IMR-90 (cell line): ENCODE data around the gene GABRA6. TPM values are rescaled to one million over a fixed set of nuclear protein-coding genes. Genes with fewer than 3 reads are reported as not detected.

Experiments
- ATAC-seq: fragments of 200-7000 bp; cut with Tn5 transposase; 2 replicates; pipeline ENCODE4 v1.9.1; 2020; ENCODE audit warnings: low read depth, mild to moderate bottlenecking, moderate library complexity
- BruUV-seq: library from RNA; stranded (reverse); fragments of 400-500 nt; replicated peaks from 2 replicates; lab custom pipeline; 2021; lab: Mats Ljungman, UMichigan
- CTCF ChIA-PET: fragments of 300-600 bp; formaldehyde crosslinking; extraction: SDS; loops from one replicate; lab custom pipeline; 2021; ENCODE audit warnings: antibody characterized with exemption; lab: Yijun Ruan, JAX
- POLR2A ChIA-PET: fragments of 300-600 bp; sonication (Branson Sonifier 250); formaldehyde crosslinking; loops from one replicate; lab custom pipeline; 2022; ENCODE audit warnings: antibody characterized with exemption; ENCODE audit not compliant: unreplicated experiment; lab: Charles Lee
- DNase-seq: peaks from one replicate; pipeline ENCODE4 v3.0.0; 2013
- H2AFZ ChIP-seq: replicated peaks from 2 replicates; pipeline ENCODE3; 2013; ENCODE audit warnings: low read length, mild to moderate bottlenecking; ENCODE audit not compliant: poor library complexity
- H2AK5ac ChIP-seq: 2 replicates; pipeline ENCODE4 v1.6.1; 2013; ENCODE audit warnings: low read depth, low read length, inconsistent platforms
- H2AK9ac ChIP-seq: replicated peaks from 2 replicates; pipeline ENCODE3; 2013; ENCODE audit warnings: mild to moderate bottlenecking, low read depth, low read length, moderate library complexity; ENCODE audit not compliant: poor library complexity
- H2BK120ac ChIP-seq: 2 replicates; pipeline ENCODE4 v1.6.1; 2013; ENCODE audit warnings: low read depth, low read length, inconsistent platforms
- H2BK15ac ChIP-seq: 3 replicates; pipeline ENCODE4 v1.6.1; 2013; ENCODE audit warnings: low read depth, low read length, inconsistent platforms
- H2BK20ac ChIP-seq: 2 replicates; pipeline ENCODE4 v1.6.1; 2013; ENCODE audit warnings: low read depth, mild to moderate bottlenecking, inconsistent platforms, low read length, moderate library complexity
- H2BK5ac ChIP-seq: 2 replicates; pipeline ENCODE4 v1.6.1; 2013; ENCODE audit warnings: mild to moderate bottlenecking, low read depth, low read length, inconsistent platforms; ENCODE audit not compliant: poor library complexity, severe bottlenecking
- H3K14ac ChIP-seq: replicated peaks from 2 replicates; pipeline ENCODE4 v1.6.1; 2013; ENCODE audit warnings: low read depth, low read length, inconsistent platforms
- H3K18ac ChIP-seq: 2 replicates; pipeline ENCODE4 v1.6.1; 2013; ENCODE audit warnings: low read depth, low read length, control low read depth
- H3K23ac ChIP-seq: 2 replicates; pipeline ENCODE4 v1.6.1; 2013; ENCODE audit warnings: low read depth, low read length, inconsistent platforms
- H3K27ac ChIP-seq: 2 replicates; pipeline ENCODE4 v1.5.1; 2013; ENCODE audit warnings: mild to moderate bottlenecking, control low read depth, low read length; ENCODE audit not compliant: insufficient read depth
- H3K27me3 ChIP-seq: 2 replicates; pipeline ENCODE4 v1.6.1; 2013; ENCODE audit warnings: low read length; ENCODE audit not compliant: control insufficient read depth, insufficient read depth
- H3K36me3 ChIP-seq: 2 replicates; pipeline ENCODE4 v1.6.1; 2013; ENCODE audit warnings: low read length, mixed read lengths; ENCODE audit not compliant: control insufficient read depth, insufficient read depth
- H3K4ac ChIP-seq: 2 replicates; pipeline ENCODE4 v1.6.1; 2013; ENCODE audit warnings: low read depth, low read length, inconsistent platforms
- H3K4me1 ChIP-seq: 2 replicates; pipeline ENCODE4 v1.6.1; 2013; ENCODE audit warnings: low read length, mixed read lengths; ENCODE audit not compliant: control insufficient read depth, insufficient read depth
- H3K4me2 ChIP-seq: 2 replicates; pipeline ENCODE4 v1.6.1; 2013; ENCODE audit warnings: low read depth, mild to moderate bottlenecking, control low read depth, low read length, moderate library complexity
- H3K4me3 ChIP-seq: 2 replicates; pipeline ENCODE4 v1.5.1; 2013; ENCODE audit warnings: low read depth, mild to moderate bottlenecking, control low read depth, low read length, moderate library complexity; ENCODE audit not compliant: insufficient read depth
- H3K56ac ChIP-seq: 2 replicates; pipeline ENCODE4 v1.6.1; 2013; ENCODE audit warnings: low read length, inconsistent platforms; ENCODE audit not compliant: insufficient read depth; ENCODE audit errors: extremely low read depth
- H3K79me1 ChIP-seq, 2 experiments: 2 replicates each; pipeline ENCODE4 v1.6.1; 2013; ENCODE audit warnings: low read length in 2 of 2, inconsistent platforms in 1 of 2, low read depth in 1 of 2
- H3K9ac ChIP-seq: 2 replicates; pipeline ENCODE4 v1.6.1; 2013; ENCODE audit warnings: low read depth, low read length, control low read depth
- H3K9me1 ChIP-seq: 2 replicates; pipeline ENCODE4 v1.6.1; 2013; ENCODE audit warnings: low read length, inconsistent platforms; ENCODE audit not compliant: insufficient read depth
- H3K9me3 ChIP-seq: 2 replicates; pipeline ENCODE4 v1.6.1; 2013; ENCODE audit warnings: low read length; ENCODE audit not compliant: control insufficient read depth, insufficient read depth
- H4K20me1 ChIP-seq: 2 replicates; pipeline ENCODE4 v1.6.1; 2013; ENCODE audit warnings: low read length, inconsistent platforms; ENCODE audit not compliant: insufficient read depth
- H4K5ac ChIP-seq: 2 replicates; pipeline ENCODE4 v1.6.1; 2013; ENCODE audit warnings: mild to moderate bottlenecking, low read depth, low read length, control low read depth
- H4K8ac ChIP-seq, 2 experiments: 2 replicates each; pipeline ENCODE4 v1.6.1; 2013; ENCODE audit warnings: low read depth in 2 of 2, low read length in 2 of 2, control low read depth in 1 of 2, inconsistent platforms in 1 of 2
- H4K91ac ChIP-seq: 2 replicates; pipeline ENCODE4 v1.6.1; 2013; ENCODE audit warnings: low read depth, low read length, inconsistent platforms; ENCODE audit not compliant: insufficient read depth
- BHLHE40 ChIP-seq: fragments of 150-350 bp; IDR thresholded peaks from 2 replicates; pipeline ENCODE4 v1.6.1; 2016; ENCODE audit warnings: mild to moderate bottlenecking, low read depth, low read length
- CEBPB ChIP-seq: IDR thresholded peaks from 2 replicates; pipeline ENCODE4 v1.6.1; 2012; ENCODE audit warnings: low read depth, low read length, improper control_type of control experiment
- FOS ChIP-seq: fragments of 150-350 bp; IDR thresholded peaks from 2 replicates; pipeline ENCODE4 v1.6.1; 2016; ENCODE audit warnings: low read depth, low read length
- MAZ ChIP-seq: IDR thresholded peaks from 2 replicates; pipeline ENCODE4 v1.6.1; 2012; ENCODE audit warnings: low read depth, mild to moderate bottlenecking, low read length, improper control_type of control experiment, moderate library complexity, borderline replicate concordance
- MXI1 ChIP-seq: IDR thresholded peaks from 2 replicates; pipeline ENCODE4 v1.6.1; 2012; ENCODE audit warnings: low read depth, mild to moderate bottlenecking, low read length, moderate library complexity, borderline replicate concordance
- POLR2A ChIP-seq: IDR thresholded peaks from 2 replicates; pipeline ENCODE4 v1.6.1; 2012; ENCODE audit warnings: mild to moderate bottlenecking, low read depth, low read length
- RAD21 ChIP-seq: IDR thresholded peaks from 2 replicates; pipeline ENCODE4 v1.6.1; 2012; ENCODE audit warnings: low read length, improper control_type of control experiment
- RCOR1 ChIP-seq: IDR thresholded peaks from 2 replicates; pipeline ENCODE4 v1.6.1; 2012; ENCODE audit warnings: mild to moderate bottlenecking, low read length, improper control_type of control experiment; ENCODE audit not compliant: insufficient replicate concordance
- RFX5 ChIP-seq: IDR thresholded peaks from 2 replicates; pipeline ENCODE4 v1.8.0; 2012; ENCODE audit warnings: low read depth, mild to moderate bottlenecking, low read length, moderate library complexity
- SMC3 ChIP-seq: fragments of 150-350 bp; IDR thresholded peaks from 2 replicates; pipeline ENCODE4 v1.6.1; 2016; ENCODE audit warnings: low read depth, mild to moderate bottlenecking, antibody characterized with exemption, low read length, moderate library complexity
- WGBS, 2 experiments: methylation state at CpG; one replicate each; pipeline versions ENCODE4 v1.1.5 to v1.1.7; 2013; ENCODE audit warnings: missing lambda C conversion rate in 2 of 2; ENCODE audit not compliant: insufficient read length in 1 of 2; ENCODE audit errors: extremely low coverage in 2 of 2; 5-methylcytosine and 5-hydroxymethylcytosine counted together
- dilution Hi-C: fragments of 300-500 bp; cut with HindIII; formaldehyde crosslinking; loops from one replicate; pipeline ENCODE4 v1.14.3; 2018; ENCODE audit warnings: low sequenced_read_pairs; ENCODE audit not compliant: unreplicated experiment
- in situ Hi-C: fragments of 300-500 bp; cut with MboI; formaldehyde crosslinking; loops from 3 replicates; pipeline ENCODE4 v1.14.3; 2019; ENCODE audit warnings: low sequenced_read_pairs, inconsistent platforms, mixed read lengths
- intact Hi-C: fragments of 100-400 bp; cut with micrococcal nuclease; formaldehyde crosslinking; loops from 2 replicates; pipeline ENCODE4 v1.10.0; 2022
- polyA plus RNA-seq, 3 experiments: library from polyadenylated mRNA; depleted of rRNA; stranded (reverse); fragments of >200 nt; gene quantifications; 2 replicates each; pipeline ENCODE4 v1.2.3, GENCODE V29; 2012; ENCODE audit warnings: low replicate concordance in 1 of 3
- total RNA-seq: library from RNA; depleted of rRNA; stranded (reverse); fragments of >200 nt; gene quantifications from 2 replicates; pipeline ENCODE4 v1.2.3, GENCODE V29; 2012
- TF ChIP-seq, protein P1 (sequence below): fragments of 150-350 bp; IDR thresholded peaks from 2 replicates; pipeline ENCODE4 v1.6.1; 2017; ENCODE audit warnings: mild to moderate bottlenecking, antibody characterized with exemption, low read length, low read depth
- TF ChIP-seq, protein P2 (sequence below): conservative IDR thresholded peaks from 2 replicates; pipeline ENCODE4 v1.5.1; 2012; ENCODE audit warnings: mild to moderate bottlenecking, low read depth, low read length, improper control_type of control experiment

The GABRA6 gene
- total and polyA plus RNA-seq, 2 of the 4 experiments (the other 2 are of a cell fraction), result not detected

DNA sequence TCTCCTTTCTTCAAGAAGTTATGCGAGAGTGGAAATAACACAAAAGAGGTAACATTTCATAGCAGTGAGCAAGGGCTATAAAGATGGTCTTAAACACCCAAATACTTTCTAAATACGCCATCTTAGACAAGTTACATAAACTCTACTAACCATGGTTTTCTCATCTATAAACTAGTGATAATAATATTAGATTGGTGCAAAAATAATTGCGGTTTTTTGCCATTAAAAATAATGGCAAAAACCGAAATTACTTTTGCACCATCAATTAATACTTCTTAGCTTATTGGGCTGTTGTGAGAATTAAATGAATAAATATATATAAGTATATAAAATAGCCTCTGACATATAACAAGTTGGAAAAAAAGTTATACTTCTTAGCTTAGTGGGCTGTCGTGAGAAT is 23.7 kb downstream of the GABRA6 start:
- Histone ChIP-seq H3K14ac (no peak overlapping the region), H3K27me3 (no peaks in the 10 kb centered on the region), H3K27ac (no peak overlapping the region), H3K79me1 (no peaks in the 10 kb centered on the region), H2AK9ac (no peak overlapping the region), H2BK120ac (no peak overlapping the region), H3K9me3 (no peaks in the 10 kb centered on the region), H2BK5ac (no peak overlapping the region), H4K5ac (no peak overlapping the region), H4K8ac (no peak overlapping the region), H3K9me1 (no peaks in the 10 kb centered on the region), H4K91ac (no peak overlapping the region), H3K4me2 (no peak overlapping the region), H2AK5ac (no peak overlapping the region), H2AFZ (no peak overlapping the region), H3K9ac (no peak overlapping the region), H3K56ac (no peak overlapping the region), H3K4me1 (no peaks in the 10 kb centered on the region), H2BK15ac (no peak overlapping the region), H3K36me3 (no peaks in the 10 kb centered on the region), H3K18ac (no peak overlapping the region), H3K4ac (no peak overlapping the region), H2BK20ac (no peak overlapping the region), H4K20me1 (no peaks in the 10 kb centered on the region), H3K23ac (no peak overlapping the region), H3K4me3 (no peak overlapping the region)
- CTCF ChIA-PET, result interaction anchor here (0.7 kb wide), 1 partner anchor 60 kb away, joined by 3 read pairs; no protein-coding TSS in a partner anchor
- dilution Hi-C loops, result no loop called here
- intact Hi-C loops, result no loop called here
- in situ Hi-C loops, result no loop called here
- no TSS peak for BruUV-seq
- no peak for DNase-seq
- POLR2A ChIA-PET, result no interaction called here
- ATAC-seq, result no peak
- no CpG with 5 or more reads among the region's 5 CpGs for WGBS, 2 experiments
- no peak for TF ChIP-seq BHLHE40
- no peak for TF ChIP-seq MXI1
- TF ChIP-seq, protein P1, sequence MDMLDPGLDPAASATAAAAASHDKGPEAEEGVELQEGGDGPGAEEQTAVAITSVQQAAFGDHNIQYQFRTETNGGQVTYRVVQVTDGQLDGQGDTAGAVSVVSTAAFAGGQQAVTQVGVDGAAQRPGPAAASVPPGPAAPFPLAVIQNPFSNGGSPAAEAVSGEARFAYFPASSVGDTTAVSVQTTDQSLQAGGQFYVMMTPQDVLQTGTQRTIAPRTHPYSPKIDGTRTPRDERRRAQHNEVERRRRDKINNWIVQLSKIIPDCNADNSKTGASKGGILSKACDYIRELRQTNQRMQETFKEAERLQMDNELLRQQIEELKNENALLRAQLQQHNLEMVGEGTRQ, result no peak
- TF ChIP-seq POLR2A, result no peak
- TF ChIP-seq FOS, result no peak
- TF ChIP-seq RCOR1, result no peak
- TF ChIP-seq MAZ, result no peak
- no peak for TF ChIP-seq SMC3
- no peak for TF ChIP-seq CEBPB
- no peak for TF ChIP-seq RAD21
- TF ChIP-seq, protein P2, sequence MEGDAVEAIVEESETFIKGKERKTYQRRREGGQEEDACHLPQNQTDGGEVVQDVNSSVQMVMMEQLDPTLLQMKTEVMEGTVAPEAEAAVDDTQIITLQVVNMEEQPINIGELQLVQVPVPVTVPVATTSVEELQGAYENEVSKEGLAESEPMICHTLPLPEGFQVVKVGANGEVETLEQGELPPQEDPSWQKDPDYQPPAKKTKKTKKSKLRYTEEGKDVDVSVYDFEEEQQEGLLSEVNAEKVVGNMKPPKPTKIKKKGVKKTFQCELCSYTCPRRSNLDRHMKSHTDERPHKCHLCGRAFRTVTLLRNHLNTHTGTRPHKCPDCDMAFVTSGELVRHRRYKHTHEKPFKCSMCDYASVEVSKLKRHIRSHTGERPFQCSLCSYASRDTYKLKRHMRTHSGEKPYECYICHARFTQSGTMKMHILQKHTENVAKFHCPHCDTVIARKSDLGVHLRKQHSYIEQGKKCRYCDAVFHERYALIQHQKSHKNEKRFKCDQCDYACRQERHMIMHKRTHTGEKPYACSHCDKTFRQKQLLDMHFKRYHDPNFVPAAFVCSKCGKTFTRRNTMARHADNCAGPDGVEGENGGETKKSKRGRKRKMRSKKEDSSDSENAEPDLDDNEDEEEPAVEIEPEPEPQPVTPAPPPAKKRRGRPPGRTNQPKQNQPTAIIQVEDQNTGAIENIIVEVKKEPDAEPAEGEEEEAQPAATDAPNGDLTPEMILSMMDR, result no peak
- no peak for TF ChIP-seq RFX5
